Breast epithelium (tissue), 4 donors: Measurements from ENCODE around the gene SENP6. TPM values are rescaled to one million over a fixed set of nuclear protein-coding genes. Genes with fewer than 3 reads are reported as not detected.

Experiments used
- DNase-seq, 2 donors: peaks; one replicate each; pipeline ENCODE4 v3.0.0-alpha.2; 2019; ENCODE audit warnings: low spot score in 2 of 2
- H3K27ac ChIP-seq, 2 donors: fragments of 200-600 bp; sonication (generic) in 1 of 2; one replicate each; pipeline ENCODE4 v1.5.1; 2016 to 2019; ENCODE audit warnings: mild to moderate bottlenecking in 1 of 2
- H3K27me3 ChIP-seq, 2 donors: fragments of 200-600 bp; sonication (generic) in 1 of 2; one replicate each; pipeline versions ENCODE4 v1.5.1 to v1.6.0; 2017 to 2019; ENCODE audit warnings: control low read depth in 1 of 2, mild to moderate bottlenecking in 1 of 2
- H3K36me3 ChIP-seq: fragments of 200-600 bp; one replicate; pipeline ENCODE4 v1.5.1; 2019
- H3K4me1 ChIP-seq, 2 donors: fragments of 200-600 bp; sonication (generic); one replicate each; pipeline ENCODE4 v1.5.1; 2016 to 2019; ENCODE audit warnings: control low read depth in 1 of 2
- H3K4me3 ChIP-seq, 3 donors: fragments of 200-600 bp; sonication (generic); 1 replicate in 2 of 3; 2 replicates in 1 of 3; pipeline ENCODE4 v1.5.1; 2016 to 2019; ENCODE audit warnings: mild to moderate bottlenecking in 3 of 3, moderate library complexity in 2 of 3
- H3K9me3 ChIP-seq, 2 donors: fragments of 200-600 bp; sonication (generic) in 1 of 2; one replicate each; pipeline ENCODE4 v1.5.1; 2016 to 2019; ENCODE audit warnings: control low read depth in 1 of 2
- CTCF ChIP-seq, 3 donors: fragments of 450-650 bp; IDR thresholded peaks; one replicate each; pipeline ENCODE4 v1.5.1; 2016 to 2017; ENCODE audit warnings: antibody characterized with exemption in 3 of 3, mild to moderate bottlenecking in 3 of 3, moderate library complexity in 3 of 3
- POLR2A ChIP-seq: fragments of 450-650 bp; IDR thresholded peaks from one replicate; pipeline ENCODE4 v1.6.1; 2016; ENCODE audit warnings: antibody characterized with exemption, mild to moderate bottlenecking, moderate library complexity
- POLR2AphosphoS5 ChIP-seq, 3 donors: sonication (generic); formaldehyde crosslinking; IDR thresholded peaks; one replicate each; pipeline ENCODE4 v1.6.1; 2017; ENCODE audit warnings: antibody characterized with exemption in 3 of 3
- intact Hi-C: fragments of 100-400 bp; cut with DNase I; formaldehyde crosslinking; loops from one replicate; pipeline ENCODE4 v1.15.1; 2023; ENCODE audit warnings: low total_unique reads
- total RNA-seq, 3 donors: library from RNA; depleted of rRNA; stranded (reverse); fragments of >200 nt; gene quantifications; one replicate each; pipeline ENCODE4 v1.1.0, GENCODE V29; 2016

SENP6 gene
- total RNA-seq: 100 to 1,000 TPM in 2 of 3 donors, 10 to 100 TPM in 1; 93.5 to 189 (median 152) TPM

GRCh38 chr6:75601304-75602245 is at the start of gene SENP6:
Gene SENP6 (plus strand): TSS chr6:75601880. CDS start chr6:75602525, 645 bp downstream.
- intact Hi-C loops: no loop called here
- Histone ChIP-seq H3K4me3 (peak within 1 kb of the TSS; percentile 85 to 93 (median 91)), H3K36me3 (no peaks in the 10 kb centered on the region), H3K4me1 (no peaks in the 10 kb centered on the region), H3K27me3 (no peaks in the 10 kb centered on the region), H3K9me3 (no peaks in the 10 kb centered on the region), H3K27ac (peak within 1 kb of the TSS; percentile 99 to 100)
- TF ChIP-seq CTCF (IDR thresholded peaks at IDR 0.05) (no peak), POLR2A (peak; percentile 69), POLR2AphosphoS5 (IDR thresholded peaks at IDR 0.05) (peak; percentile 51 to 89 (median 85))
- peak; percentile 67 to 70 for DNase-seq

- Histone ChIP-seq H3K4me1 (no peaks in the 10 kb centered on the region), H3K9me3 (no peaks in the 10 kb centered on the region), H3K36me3 (no peaks in the 10 kb centered on the region), H3K27me3 (no peaks in the 10 kb centered on the region), H3K4me3 (no peak overlapping the region), H3K27ac (no peak overlapping the region)
- TF ChIP-seq CTCF (IDR thresholded peaks at IDR 0.05) (no peak), POLR2AphosphoS5 (IDR thresholded peaks at IDR 0.05) (no peak), POLR2A (no peak)
- DNase-seq: no peak
- intact Hi-C loops: no loop called here
Observed at GRCh38 chr6:75556240-75556639, 45.4 kb upstream of the SENP6 start.

- no peaks in the 10 kb centered on the region for H3K9me3 ChIP-seq
- intact Hi-C loops: no loop called here
- TF ChIP-seq CTCF (IDR thresholded peaks at IDR 0.05): no peak
- TF ChIP-seq POLR2AphosphoS5 (IDR thresholded peaks at IDR 0.05): no peak
- TF ChIP-seq POLR2A: no peak
- H3K4me1 ChIP-seq: no peaks in the 10 kb centered on the region
- no peaks in the 10 kb centered on the region for H3K27me3 ChIP-seq
- no peak overlapping the region for H3K27ac ChIP-seq
- no peak for DNase-seq
- no peaks in the 10 kb centered on the region for H3K36me3 ChIP-seq
- no peak overlapping the region for H3K4me3 ChIP-seq
Observed at GRCh38 chr6:75557068-75557467, 44.6 kb upstream of the SENP6 start.

GRCh38 chr6:75563032-75563431 is 38.6 kb upstream of the SENP6 start:
- DNase-seq: no peak
- Histone ChIP-seq H3K9me3 (peaks cover 6 to 8% of the 10 kb centered on the region in 2 donors), H3K4me3 (no peak overlapping the region), H3K27me3 (no peaks in the 10 kb centered on the region), H3K27ac (no peak overlapping the region), H3K36me3 (no peaks in the 10 kb centered on the region), H3K4me1 (no peaks in the 10 kb centered on the region)
- intact Hi-C loops: no loop called here
- no peak for TF ChIP-seq POLR2A
- no peak for TF ChIP-seq POLR2AphosphoS5 (IDR thresholded peaks at IDR 0.05)
- TF ChIP-seq CTCF (IDR thresholded peaks at IDR 0.05): no peak

- intact Hi-C loops: no loop called here
- TF ChIP-seq POLR2A (no peak), POLR2AphosphoS5 (IDR thresholded peaks at IDR 0.05) (no peak), CTCF (IDR thresholded peaks at IDR 0.05) (no peak)
- Histone ChIP-seq H3K36me3 (no peaks in the 10 kb centered on the region), H3K9me3 (peaks cover 6 to 8% of the 10 kb centered on the region in 2 donors), H3K27ac (no peak overlapping the region), H3K4me1 (no peaks in the 10 kb centered on the region), H3K27me3 (no peaks in the 10 kb centered on the region), H3K4me3 (no peak overlapping the region)
- DNase-seq: no peak
Observed at GRCh38 chr6:75566137-75566767, 35.4 kb upstream of the SENP6 start.
